ENCODE results near the gene ARHGEF7.

Gene ARHGEF7

DNA sequence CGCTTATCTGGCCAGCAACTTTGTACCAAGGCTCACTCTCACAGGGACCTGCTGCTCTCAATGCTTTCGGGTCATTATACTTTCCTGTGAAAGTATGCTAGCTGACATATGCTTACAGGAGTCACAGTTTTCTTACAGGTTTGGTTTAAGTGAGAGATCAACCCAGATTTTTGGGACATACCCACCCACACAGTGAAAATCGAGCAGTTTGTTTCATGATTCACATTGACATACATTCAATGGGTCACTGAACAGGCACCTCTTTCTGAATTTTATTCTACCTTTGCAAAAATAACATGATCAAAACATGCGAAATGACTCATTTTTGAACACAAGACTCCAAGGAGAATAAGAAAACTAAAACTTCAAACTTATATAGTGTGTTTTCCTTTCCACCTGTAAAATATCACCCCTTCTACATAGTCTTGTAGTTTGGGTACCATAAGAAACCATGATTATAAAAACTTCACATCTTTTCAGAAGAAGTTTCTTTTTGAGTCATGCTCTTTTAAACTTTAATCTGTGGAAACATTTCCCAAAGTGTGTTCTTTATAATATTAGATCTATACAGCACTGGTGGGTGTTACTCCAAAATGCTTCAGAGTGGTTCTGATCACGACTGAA lies 161.0 kb downstream of the ARHGEF7 start:
- no peaks in the 10 kb centered on the region for H4K20me1 ChIP-seq (ENCODE audit: insufficient read depth, low read length, poor library complexity, severe bottlenecking)
- H2AFZ ChIP-seq (ENCODE audit: low read length): no peak overlapping the region
- TF ChIP-seq, protein P1, sequence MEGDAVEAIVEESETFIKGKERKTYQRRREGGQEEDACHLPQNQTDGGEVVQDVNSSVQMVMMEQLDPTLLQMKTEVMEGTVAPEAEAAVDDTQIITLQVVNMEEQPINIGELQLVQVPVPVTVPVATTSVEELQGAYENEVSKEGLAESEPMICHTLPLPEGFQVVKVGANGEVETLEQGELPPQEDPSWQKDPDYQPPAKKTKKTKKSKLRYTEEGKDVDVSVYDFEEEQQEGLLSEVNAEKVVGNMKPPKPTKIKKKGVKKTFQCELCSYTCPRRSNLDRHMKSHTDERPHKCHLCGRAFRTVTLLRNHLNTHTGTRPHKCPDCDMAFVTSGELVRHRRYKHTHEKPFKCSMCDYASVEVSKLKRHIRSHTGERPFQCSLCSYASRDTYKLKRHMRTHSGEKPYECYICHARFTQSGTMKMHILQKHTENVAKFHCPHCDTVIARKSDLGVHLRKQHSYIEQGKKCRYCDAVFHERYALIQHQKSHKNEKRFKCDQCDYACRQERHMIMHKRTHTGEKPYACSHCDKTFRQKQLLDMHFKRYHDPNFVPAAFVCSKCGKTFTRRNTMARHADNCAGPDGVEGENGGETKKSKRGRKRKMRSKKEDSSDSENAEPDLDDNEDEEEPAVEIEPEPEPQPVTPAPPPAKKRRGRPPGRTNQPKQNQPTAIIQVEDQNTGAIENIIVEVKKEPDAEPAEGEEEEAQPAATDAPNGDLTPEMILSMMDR (conservative IDR thresholded peaks at IDR 0.05; ENCODE audit: low read length): no peak
- TF ChIP-seq EZH2phosphoT487 (IDR thresholded peaks at IDR 0.05; ENCODE audit: borderline replicate concordance): no peak
- no peaks in the 10 kb centered on the region for H3K9me3 ChIP-seq (ENCODE audit: insufficient read depth, low read depth, low read length)
- H3K36me3 ChIP-seq (ENCODE audit: insufficient read depth, low read length): peaks cover 100% of the 10 kb centered on the region
- no peak overlapping the region for H3K9ac ChIP-seq (ENCODE audit: low read depth, low read length, poor library complexity, severe bottlenecking)
- H3K4me1 ChIP-seq (ENCODE audit: insufficient read depth, low read length, poor library complexity, severe bottlenecking): no peaks in the 10 kb centered on the region
- H3K4me2 ChIP-seq (ENCODE audit: low read depth, low read length, poor library complexity, severe bottlenecking): no peak overlapping the region
- no peaks in the 10 kb centered on the region for H3K9me2 ChIP-seq (replicated peaks; ENCODE audit: low read depth, low read length)
- H3K4me3 ChIP-seq (ENCODE audit: low read length, poor library complexity, severe bottlenecking): no peak overlapping the region
- no peaks in the 10 kb centered on the region for H3K27me3 ChIP-seq (ENCODE audit: insufficient read depth, low read length, poor library complexity, severe bottlenecking)
- no peaks in the 10 kb centered on the region for H3F3A ChIP-seq (ENCODE audit: low read depth)
- peaks cover 12% of the 10 kb centered on the region; the same call in 1 of the 2 replicates for H3K79me2 ChIP-seq (ENCODE audit: insufficient read depth, low read length)

DNA sequence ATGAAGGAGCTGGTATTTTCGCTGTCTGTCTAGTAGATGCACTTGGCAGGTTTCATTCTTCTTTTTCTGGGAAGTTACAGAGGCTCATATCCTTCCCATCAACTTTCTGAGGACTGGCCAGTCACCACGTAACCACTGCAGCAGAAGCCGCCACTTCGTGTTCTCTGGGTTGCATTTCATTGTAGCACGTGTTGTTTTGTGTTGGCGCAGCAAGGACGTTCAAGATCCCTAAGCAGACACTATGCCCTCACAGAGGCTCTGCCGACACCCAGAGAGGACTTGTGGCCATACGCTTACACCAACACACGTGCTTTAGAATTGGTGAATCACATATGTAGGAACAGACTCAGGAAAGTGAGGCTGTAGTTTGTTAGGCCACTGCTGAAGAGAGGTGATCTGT lies 163.1 kb downstream of the ARHGEF7 start:
- H3K27me3 ChIP-seq (ENCODE audit: insufficient read depth, low read length, poor library complexity, severe bottlenecking): no peaks in the 10 kb centered on the region
- H3K4me2 ChIP-seq (ENCODE audit: low read depth, low read length, poor library complexity, severe bottlenecking): no peak overlapping the region
- H3K4me1 ChIP-seq (ENCODE audit: insufficient read depth, low read length, poor library complexity, severe bottlenecking): no peaks in the 10 kb centered on the region
- H2AFZ ChIP-seq (ENCODE audit: low read length): no peak overlapping the region
- H3K9ac ChIP-seq (ENCODE audit: low read depth, low read length, poor library complexity, severe bottlenecking): no peak overlapping the region
- H3K9me2 ChIP-seq (replicated peaks; ENCODE audit: low read depth, low read length): no peaks in the 10 kb centered on the region
- H3K4me3 ChIP-seq (ENCODE audit: low read length, poor library complexity, severe bottlenecking): no peak overlapping the region
- no peaks in the 10 kb centered on the region for H3K9me3 ChIP-seq (ENCODE audit: insufficient read depth, low read depth, low read length)
- TF ChIP-seq, protein P1 (conservative IDR thresholded peaks at IDR 0.05; ENCODE audit: low read length): no peak
- no peak for TF ChIP-seq EZH2phosphoT487 (IDR thresholded peaks at IDR 0.05; ENCODE audit: borderline replicate concordance)
- peaks cover 100% of the 10 kb centered on the region for H3K36me3 ChIP-seq (ENCODE audit: insufficient read depth, low read length)
- no peaks in the 10 kb centered on the region for H3K79me2 ChIP-seq (ENCODE audit: insufficient read depth, low read length)
- H3F3A ChIP-seq (ENCODE audit: low read depth): no peaks in the 10 kb centered on the region
- no peaks in the 10 kb centered on the region for H4K20me1 ChIP-seq (ENCODE audit: insufficient read depth, low read length, poor library complexity, severe bottlenecking)

DNA sequence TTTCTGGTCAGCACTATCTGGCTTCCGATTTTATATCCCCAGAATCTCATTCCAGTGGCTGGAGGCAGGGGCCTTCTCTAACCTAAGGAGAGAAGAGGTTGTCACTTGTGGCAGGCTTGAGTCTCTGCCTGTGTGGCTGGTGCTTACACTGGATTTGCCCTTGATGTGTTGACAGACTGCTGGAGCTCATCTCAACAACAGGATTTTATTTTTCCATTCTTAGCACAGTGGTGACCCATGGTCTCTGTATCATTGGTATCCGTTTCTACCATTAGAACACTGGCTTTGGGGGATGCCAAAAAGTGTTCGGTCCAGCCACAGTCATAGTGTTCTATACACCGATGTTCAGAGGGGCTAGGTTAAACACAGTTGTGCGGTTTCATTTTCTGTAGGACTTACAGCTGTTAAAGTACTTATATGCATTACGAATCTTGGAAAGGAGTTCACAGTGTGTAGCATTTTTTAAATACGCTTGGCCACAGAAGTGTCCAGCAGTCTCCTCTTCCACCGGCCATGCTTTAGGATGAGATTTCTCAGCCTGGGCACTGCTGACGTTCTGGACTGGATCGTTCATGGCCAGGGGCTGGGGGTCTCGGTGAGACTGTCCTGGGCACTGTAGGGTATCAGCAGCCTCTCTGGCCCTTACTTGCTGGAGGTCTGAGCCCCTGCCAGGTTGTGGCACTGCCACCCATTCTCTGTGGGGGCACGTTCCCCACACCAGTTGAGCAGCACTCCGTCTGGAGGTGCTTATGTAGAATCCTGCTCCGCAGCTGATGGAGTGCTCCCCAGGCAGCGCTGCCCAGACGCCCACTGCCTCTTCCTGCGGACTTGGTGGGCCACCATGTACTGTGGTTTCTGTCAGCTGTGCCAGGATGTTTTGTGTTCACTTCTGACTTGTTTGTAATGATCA lies 163.9 kb downstream of the ARHGEF7 start:
- Histone ChIP-seq H4K20me1 (ENCODE audit: insufficient read depth, low read length, poor library complexity, severe bottlenecking) (no peaks in the 10 kb centered on the region), H3K4me3 (ENCODE audit: low read length, poor library complexity, severe bottlenecking) (no peak overlapping the region), H3K9ac (ENCODE audit: low read depth, low read length, poor library complexity, severe bottlenecking) (no peak overlapping the region), H3K36me3 (ENCODE audit: insufficient read depth, low read length) (peaks cover 100% of the 10 kb centered on the region), H3F3A (ENCODE audit: low read depth) (no peaks in the 10 kb centered on the region), H3K27me3 (ENCODE audit: insufficient read depth, low read length, poor library complexity, severe bottlenecking) (no peaks in the 10 kb centered on the region), H3K79me2 (ENCODE audit: insufficient read depth, low read length) (no peaks in the 10 kb centered on the region), H3K9me3 (ENCODE audit: insufficient read depth, low read depth, low read length) (no peaks in the 10 kb centered on the region), H3K4me2 (ENCODE audit: low read depth, low read length, poor library complexity, severe bottlenecking) (no peak overlapping the region), H3K4me1 (ENCODE audit: insufficient read depth, low read length, poor library complexity, severe bottlenecking) (no peaks in the 10 kb centered on the region), H2AFZ (ENCODE audit: low read length) (no peak overlapping the region), H3K9me2 (replicated peaks; ENCODE audit: low read depth, low read length) (no peaks in the 10 kb centered on the region)
- no peak for TF ChIP-seq EZH2phosphoT487 (IDR thresholded peaks at IDR 0.05; ENCODE audit: borderline replicate concordance)
